ENCODE data around the gene TMEM218.

The TMEM218 gene
- total RNA-seq, result 6.4 to 15.4 (median 10.3) reads per million in 3 experiments

DNA sequence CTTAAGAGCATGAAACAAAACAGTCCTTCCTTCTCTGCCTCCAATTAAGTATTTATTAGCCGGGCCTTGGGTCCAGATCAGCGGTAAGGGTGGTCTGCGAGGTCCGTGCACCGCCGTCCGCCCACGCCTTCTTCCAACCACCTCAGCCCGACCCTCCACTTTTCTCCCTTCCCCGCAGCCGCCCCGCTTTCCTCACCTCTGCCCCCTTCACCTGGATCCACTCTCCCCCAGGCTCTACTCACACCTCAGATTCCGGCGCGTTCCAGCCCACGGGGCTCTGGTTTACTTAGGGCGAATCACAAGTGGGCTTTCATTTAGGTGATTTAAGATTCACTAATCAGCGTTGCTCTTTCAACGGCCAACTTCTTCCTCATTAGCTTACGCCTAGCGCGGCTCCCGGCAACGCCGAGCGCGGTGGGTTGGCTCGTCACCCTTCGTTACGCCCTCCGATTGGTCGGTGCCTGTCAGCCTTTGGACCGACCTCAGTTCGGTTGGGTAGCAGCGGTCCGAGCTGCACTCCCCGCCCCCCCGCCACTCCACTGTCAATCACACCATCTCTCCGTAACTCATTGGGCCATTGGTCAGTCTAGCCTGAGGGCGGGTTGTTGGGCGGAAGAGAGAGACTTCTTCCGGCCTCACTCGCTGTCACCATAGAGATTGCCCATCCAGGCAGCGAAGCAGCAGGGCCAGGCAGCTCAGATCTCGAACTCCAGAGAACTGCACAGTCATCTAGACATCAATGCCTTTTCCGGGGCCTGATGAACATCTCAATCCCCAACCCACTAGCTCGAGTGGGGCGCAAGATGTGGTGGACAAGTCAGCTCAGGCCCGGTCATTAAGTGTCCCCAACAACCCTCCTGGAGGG is at the start of gene TMEM218:
TMEM218 (minus strand) TSS at position 284 of the 865 bp plus-strand sequence. CDS start 9,385 bp downstream, outside the sequence.
- peak; percentile 96 for DNase-seq

DNA sequence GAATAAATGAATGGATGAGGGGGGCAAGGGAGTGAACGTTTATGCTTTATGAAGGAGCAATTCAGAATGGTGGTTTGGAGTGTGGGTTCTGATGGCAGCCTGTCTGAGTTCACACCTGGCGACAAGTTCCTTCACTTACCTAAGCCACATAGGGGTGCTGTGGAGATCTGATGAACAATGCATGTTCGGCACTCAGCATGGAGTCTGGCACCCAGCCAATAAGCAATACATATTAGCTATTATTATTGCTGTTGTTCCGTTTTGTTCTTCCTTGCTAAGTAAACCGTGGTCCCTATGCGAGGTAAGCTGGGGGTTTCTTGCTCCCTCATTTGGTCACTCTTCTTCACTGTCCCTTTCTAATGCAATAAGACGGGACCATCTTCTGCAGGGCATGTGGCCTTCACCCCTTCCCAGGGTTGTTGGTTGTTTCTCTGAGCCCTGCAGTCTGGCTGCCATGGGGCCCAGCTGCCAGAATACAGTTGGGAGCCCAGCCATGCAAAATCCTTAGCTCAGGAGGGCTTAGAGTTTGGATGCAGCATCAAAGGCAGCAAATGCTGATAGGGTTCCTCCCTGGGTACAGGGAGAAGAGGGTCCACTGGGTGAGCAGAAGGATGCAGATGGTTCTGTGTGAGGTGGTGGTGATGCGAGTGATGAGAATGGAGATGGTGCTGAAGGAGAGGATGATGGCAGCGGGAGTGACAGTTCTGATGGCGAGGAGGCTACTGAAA is 46.7 kb upstream of the TMEM218 start:
- no peak for DNase-seq

DNA sequence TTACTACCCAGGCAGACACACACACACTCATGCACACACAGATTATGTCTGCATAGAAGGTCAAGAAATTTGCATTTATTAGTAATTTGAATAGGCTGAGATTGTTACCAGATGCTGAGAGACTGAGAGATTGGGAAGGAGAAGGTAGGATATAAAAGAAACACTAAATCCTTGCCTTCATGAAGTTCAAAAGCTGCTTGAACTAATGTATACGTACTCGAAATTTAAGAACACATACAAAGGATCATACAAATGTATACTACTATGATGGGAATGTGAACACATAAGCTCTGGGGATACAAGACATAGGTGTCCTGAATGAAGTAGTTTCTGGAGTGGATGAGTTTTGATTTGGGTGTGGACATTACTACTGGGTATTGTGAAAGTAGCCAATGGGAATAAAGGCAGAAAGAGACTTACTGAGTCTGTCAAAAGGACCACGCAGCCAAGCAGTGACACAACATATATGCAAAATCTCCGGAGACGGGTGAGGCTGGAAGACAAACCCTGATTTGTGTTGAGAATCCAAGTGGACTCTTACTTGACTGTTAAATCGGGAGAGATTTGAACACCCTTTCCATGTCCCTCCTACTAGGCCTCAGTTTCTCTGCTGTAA is 45.8 kb upstream of the TMEM218 start:
- no peak for DNase-seq

DNA sequence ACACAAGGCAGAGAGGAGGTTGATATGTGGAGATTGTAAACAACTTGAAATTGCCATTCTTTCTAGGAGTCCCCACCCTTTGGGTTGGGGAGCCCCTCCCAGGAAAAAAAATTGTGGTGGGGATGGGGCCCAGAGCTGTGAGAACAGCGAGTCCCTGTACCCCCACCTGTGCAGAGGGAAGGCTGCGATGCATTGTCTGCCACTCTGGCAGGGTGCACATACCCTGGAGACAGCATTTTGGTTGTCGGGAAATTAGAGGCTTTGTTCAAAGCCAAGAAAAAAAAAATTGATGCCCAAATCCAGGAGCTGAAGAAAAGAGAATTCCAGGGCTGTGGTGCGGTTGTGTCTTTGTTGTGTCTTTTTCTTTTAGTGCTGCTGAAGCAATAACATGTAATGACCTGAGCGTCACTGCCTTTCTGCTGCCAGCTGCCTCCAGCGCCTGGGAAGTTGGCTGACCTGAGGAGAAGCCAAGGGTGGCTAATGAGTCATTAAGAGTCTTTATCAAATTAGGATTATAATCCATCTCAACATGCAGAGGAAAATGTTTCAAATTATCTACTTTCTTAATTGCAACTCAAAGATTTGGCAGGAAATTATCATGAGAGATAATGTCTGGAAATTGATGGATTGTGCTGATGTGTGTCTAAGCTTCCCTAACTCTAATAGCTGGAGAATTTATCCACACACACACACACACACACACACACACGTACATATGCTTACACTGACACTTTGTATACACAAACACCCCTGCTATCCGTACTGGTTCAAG is 45.1 kb upstream of the TMEM218 start:
- no peak for DNase-seq

DNA sequence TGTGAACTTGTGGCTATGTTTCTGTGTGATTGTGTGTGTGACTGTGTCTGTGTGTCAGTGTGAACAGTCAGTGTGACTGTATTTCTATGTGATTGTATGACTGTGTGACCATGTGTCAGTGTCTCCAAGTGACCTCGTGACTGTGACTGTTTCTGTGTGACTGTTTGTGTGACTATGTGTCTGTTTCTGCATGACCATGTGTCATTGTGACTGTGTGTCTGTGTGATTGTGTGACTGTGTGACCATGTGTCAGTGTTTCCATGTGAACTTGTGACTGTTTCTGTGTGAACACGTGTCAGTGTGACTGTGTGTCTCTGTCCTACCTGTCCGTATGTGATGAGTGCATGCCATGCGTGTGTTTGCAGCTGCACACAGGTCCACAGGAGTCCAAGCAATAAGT is 44.3 kb upstream of the TMEM218 start:
- no peak for DNase-seq

DNA sequence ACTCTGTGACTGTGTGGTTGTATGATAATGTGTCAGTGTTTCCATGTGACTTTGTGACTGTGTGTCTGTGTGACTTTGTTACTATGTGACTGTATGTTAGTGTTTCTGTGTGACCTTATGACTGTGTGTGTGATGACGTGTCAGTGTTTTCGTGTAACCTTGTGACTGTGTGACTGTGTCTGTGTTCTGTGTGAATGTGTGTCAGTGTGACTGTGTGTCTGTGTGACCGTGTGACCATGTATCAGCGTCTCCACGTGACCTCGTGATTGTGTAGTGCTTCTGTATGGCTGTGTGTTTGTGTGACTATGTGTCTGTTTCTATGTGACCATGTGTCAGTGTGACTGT is 43.6 kb upstream of the TMEM218 start:
- no peak for DNase-seq

DNA sequence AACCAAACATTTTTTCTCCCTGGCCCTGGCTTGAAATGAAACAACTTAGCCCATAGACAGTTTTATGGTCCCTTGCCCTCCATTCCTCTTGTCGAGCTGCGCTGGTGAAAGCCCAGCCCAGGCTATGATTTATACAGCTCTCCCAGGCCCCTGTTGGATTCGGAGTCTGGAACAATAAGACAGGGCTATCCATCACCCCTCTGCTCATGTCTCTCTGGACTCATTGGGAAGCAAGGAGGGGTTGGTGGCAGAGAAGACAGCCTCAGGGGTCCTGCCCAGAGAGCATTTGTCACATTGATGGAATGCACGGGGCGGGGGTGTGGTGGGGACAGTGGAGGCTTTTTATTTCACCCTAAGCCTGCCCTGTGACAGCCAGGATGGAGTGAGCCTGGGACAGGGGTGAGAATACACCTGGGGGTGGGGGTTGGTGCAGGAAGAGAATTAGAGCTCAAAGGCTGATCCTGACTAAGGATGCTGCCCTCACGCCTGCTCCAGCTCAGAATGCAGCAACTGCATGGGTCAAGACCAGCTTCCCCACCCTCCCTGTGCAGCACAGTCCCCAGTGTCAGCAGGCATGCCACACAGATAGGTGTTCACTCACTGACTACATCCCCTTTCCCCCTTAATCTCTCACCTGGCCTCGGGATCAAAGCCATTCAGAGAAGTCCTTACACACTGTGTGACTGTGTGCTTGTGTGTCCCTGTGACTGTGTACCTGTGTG is 43.1 kb upstream of the TMEM218 start:
- no peak for DNase-seq

DNA sequence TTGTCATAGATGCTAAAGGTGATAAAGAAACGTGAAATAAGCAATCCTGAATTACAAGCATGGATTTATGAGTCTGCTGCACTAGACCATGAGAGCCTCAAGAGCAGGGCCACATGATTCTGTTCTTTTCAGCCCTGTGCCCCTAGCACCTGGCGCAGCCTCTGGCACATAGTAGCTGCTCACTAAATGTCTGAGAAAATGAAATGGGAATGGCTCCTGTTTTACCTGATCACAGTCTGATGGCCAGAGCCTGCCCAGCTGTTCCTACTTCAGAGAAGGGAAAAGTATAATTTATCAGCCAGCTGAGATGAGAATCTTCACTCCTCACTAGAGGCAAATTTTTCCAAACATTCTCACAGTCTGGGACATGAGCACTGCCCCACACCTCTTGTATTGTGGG is 42.4 kb upstream of the TMEM218 start:
- no peak for DNase-seq

DNA sequence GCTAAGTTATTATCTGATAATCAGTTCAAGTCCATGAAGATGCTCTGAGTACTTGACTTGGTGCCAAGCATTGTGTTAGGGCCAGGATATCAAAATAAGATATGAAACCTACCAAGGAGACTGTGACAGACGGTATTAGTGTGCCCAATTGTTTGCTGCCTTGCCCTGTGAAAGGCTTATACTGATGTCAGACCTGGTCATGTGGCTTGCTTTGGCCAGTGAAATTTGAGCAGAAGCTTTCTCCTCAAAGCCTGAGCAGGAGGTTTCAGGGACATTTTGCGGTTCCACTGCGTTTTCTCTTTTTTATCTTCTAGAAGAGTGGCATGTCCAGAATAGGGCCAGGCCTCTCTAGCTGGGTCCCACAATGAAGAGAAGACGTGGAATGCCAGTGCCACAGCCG is 37.3 kb upstream of the TMEM218 start:
- no peak for DNase-seq

DNA sequence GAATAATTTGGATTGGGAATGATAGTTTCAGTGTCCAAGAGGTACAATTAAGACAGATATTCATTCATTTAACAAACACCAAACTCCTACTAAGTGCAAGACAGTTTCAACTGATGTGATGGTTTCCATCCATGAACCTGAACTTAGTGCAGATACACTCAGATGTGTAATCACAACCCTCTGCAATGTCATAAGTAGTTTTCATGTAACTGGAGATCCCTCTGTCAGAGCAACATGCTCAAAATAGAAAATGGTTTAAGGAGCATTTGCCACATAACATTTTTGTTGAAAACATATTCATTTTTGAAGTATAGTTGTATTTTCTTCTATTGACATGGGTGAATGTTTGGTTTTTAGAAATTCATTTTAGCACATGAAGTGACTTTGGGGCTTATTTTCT is 36.6 kb upstream of the TMEM218 start:
- no peak for DNase-seq

DNA sequence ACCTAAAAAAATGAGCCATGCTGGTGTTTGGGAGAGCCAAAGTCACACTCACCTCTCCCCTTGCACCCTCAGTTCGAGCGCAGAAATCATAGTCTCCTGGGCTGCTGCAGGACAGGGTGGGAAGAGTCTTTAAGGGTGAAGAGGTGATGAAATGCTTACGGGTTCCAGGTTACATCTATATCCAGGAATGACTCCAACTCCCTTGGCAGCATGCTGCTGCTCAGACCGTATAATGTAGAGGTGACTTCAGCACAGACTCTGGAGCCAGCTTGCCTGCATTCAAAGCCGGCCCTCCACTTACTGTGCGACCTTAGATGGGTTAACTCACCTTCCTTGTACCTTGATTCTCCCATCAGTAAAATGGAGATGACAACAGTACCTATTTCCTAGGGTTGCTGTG is 35.9 kb upstream of the TMEM218 start:
- no peak for DNase-seq

DNA sequence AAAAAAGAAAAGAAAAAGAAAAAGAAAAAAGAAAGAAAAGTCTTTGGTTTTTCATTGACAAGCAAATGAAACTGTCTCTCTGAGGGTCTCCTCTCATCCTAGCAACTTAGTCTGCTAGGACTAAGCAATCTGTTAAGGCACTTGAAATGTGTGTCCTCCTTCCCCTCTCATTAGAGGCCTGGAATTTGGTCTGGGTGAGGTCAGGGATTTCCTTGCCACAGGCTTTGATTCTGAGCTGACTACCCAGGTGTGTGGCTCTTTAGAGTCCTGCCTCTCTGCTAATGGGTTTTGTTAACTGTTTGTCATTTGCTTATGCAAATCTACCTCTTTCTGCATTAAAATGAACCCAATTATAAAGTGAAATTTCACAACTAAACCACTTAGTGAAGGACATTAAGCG is 34.8 kb upstream of the TMEM218 start:
- no peak for DNase-seq

DNA sequence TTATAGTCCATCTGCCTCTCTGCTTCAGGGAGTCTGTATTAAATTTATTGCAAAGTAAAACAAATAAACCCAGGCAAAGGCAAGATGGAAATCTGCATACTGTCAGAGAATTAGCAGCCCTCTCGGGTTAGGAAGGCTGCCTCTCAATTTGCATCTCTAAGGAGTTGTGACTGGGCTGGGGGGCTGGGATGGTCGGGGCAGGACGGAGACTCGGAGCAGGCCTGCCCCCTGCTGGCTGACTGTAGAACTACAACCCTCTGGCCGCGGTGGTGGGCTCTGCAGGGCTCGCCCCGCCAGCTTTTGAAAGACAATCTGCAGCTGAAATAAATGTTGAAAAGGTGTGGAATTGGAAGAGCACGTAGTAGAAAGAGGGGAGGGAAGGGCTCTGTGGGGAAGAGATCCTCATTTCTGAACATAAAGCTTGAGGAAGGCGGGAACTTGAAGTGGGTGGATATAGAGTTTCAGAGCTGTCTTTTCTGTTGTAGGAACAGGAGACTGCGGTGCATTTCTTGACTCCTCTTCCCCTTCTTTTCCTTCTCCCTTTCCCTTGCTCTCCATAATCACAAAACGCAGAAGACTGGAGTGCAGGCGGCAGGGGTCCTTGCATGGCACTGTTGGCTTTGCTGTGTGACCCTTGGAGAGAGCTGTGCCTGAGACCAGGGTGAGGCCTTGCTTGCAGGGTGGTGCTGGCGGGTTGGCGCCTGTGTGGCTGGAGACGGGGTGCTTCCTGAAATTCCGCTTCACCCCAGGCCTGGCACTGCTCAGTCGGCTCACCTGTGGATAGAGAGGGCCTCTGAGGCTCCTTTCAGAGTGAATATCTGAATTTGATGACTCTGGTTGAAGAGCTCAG is 30.5 kb upstream of the TMEM218 start:
- DNase-seq, result peak; percentile 36

DNA sequence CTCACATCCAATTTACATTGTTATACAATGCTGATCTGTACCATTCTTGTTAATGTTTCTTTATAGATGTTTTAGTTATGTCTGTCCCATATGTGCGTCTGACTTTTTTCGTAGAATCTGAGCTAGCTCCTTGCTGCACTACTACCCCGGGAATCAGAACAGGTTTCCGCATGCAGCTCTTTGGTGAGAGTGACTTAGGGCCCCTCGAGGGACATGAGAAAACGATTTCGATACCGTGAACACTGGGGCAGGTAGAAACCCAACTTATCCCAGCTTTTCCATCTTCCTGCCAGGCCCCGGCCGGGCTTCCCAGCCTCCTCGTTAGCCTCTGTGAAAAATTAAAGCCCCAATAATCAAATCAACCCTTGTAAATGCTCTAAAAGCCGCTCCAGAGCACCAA is 29.8 kb upstream of the TMEM218 start:
- no peak for DNase-seq

DNA sequence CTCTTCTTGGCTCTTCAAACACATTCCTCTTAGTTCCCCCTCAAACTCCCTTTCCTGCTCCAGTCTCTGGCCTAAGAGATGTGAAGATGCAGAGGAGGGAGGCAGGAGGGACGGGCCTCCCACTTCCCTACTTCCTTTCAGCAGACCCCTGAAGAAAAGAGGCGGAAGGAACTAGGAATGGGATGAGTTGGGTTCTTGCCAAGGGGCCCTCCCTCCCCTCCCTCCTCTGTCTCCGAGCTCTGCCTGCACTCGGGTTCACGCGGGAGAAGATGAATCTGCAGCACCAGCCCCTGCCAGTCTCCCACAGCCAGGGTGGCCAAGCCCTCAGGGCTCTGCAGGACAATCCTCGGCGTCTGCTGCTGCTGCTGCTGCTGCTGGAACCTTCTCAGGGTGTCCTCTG is 28.8 kb upstream of the TMEM218 start:
- DNase-seq, result no peak

DNA sequence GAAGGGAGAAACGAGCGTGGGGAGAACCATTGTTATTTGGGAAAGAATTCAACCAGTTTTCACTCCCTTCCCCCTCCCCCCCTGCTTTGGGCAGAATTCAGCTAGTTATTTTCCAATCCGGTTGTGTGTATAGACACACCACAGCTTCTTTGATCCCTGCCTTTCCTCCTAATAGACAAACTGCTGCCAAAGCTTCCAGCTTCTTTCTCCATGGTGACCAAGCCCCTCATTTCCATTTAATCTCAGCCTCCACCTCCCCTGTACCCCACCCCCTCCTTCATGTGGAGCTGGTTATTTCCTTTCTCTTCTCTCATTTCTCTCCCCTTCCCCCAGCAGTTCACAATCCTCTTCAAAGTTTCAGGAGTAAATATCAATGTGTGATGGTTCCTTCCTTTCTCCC is 28.4 kb upstream of the TMEM218 start:
- DNase-seq, result no peak

DNA sequence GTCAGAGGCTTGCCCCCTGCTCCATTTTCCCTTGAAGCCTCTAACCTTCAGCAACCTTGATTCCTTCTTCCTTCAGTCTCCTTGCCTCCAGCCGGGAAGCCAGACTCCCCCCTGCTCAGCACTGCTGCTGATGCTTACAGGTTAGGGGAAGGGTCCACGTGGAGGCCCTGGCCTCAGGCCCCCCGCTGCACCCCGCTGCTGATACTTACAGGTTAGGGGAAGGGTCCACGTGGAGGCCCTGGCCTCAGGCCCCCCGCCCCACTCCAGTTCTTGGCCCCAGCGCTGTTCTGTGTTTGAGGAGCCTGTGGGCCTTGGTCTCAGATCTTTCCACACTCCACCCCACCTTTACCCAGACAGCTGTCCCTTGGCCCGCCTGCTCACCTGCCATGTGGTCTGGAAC is 27.5 kb upstream of the TMEM218 start:
- DNase-seq, result no peak

DNA sequence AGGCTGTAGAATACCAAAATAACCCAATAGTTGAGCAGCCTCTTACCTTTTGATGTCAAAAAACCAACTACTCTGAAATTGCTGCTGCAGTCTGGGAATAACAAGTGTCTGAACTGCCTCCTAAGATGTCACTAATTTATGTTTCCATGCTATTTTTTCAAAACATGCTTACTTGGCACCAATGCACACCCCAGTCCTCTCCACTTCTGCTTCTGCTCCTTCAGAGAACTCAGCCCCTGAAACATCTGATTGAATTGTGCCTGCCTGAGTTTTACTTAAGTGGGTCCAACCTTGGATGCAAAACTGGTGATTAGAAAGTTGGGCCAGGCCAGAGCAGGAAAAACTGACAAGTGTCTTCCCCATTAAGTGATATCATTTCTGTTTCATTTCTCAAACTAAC is 24.6 kb upstream of the TMEM218 start:
- DNase-seq, result no peak

DNA sequence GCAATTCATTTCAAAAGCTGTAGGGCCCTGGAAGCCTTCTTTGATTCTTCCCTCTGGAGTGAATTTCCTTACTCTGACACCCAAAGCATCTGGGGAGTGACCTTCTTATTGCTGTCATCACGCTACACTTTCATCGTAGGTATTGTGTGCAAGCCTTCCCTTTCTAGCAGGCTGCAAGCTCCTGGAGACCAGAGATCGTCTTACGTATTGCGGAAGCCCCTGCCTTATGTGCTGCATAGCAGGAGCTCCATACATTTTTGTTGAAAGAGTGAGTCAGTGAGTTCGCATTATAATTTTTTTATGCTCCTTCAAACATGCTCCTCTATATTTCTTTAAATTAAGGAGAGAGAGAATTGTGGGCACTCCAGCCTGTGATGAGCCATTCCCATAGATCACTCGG is 21.2 kb upstream of the TMEM218 start:
- DNase-seq, result no peak

DNA sequence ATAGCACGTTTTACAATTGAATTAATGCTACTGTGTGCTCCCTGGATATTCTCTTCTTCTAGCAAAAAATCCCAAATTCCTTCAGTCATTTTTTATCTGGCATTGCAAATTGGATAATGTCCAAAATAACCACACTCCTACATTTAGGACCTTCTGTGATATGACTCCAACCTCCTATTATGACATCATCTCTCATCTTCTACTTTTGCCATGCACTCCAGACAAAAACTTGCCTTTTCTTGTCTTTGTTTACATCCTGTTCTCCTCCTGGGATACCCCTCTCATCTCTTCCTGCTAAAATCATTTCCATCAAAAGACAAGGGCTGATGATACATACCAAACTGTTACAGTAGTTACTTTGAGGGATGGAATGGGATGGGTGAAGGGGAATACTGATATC is 20.6 kb upstream of the TMEM218 start:
- no peak for DNase-seq

DNA sequence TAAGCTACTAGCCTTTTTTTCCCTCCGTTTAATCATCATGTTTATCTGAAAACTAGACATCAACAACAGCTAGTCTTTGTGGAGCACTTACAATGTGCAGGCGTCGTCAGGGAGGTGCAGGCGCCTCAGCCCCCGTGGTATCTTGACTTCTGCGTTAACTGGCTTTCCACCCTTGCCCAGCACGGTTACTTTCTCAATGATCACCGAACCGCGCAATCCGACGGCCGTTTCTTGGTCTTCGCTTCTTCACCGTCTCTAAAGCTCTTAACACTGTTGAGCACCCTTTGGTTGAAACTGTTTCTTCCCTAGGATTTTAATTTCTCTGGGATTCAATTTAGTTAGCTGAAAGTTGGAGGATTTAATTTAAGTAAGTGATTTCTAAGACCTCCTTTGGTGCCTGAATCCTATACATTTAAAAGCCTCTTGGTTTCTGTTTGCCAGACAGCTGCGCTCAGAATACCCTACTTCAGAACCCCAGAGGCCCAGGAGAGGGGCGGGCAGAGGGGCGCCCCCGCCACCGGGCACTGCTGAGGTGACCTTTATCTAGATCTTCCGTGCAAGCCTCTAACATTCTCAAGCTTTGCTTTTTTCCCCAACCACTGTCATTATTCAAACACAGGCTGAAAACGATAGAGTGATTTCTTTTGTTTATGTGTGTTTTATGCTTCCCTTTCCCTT is 18.0 kb upstream of the TMEM218 start:
- DNase-seq, result no peak

All from central memory CD4-positive, alpha-beta T cell (primary cell).